Lower lobe of right lung (tissue), 2 donors: Measurements from ENCODE around the gene FAM181A. TPM values are rescaled to one million over a fixed set of nuclear protein-coding genes. Genes with fewer than 3 reads are reported as not detected.
A peak's percentile ranks its signal among the peaks of the same experiment; 100 is the strongest.

Source experiments
- ATAC-seq, 2 donors: fragments of 200-7000 bp; cut with Tn5 transposase; one replicate each; pipeline ENCODE4 v1.9.1; 2020 to 2022; ENCODE audit warnings: mild to moderate bottlenecking in 2 of 2, moderate library complexity in 2 of 2
- DNase-seq: peaks from one replicate; pipeline ENCODE4 v3.0.0-alpha.2; 2020
- H3K27ac ChIP-seq: fragments of 200-600 bp; one replicate; pipeline ENCODE4 v1.8.0; 2022
- H3K27me3 ChIP-seq: fragments of 200-600 bp; one replicate; pipeline ENCODE4 v1.8.0; 2022; ENCODE audit warnings: low read depth
- H3K36me3 ChIP-seq: fragments of 200-600 bp; one replicate; pipeline ENCODE4 v1.8.0; 2022; ENCODE audit warnings: mild to moderate bottlenecking
- H3K4me1 ChIP-seq: fragments of 200-600 bp; one replicate; pipeline ENCODE4 v1.8.0; 2022
- H3K4me3 ChIP-seq: fragments of 200-600 bp; one replicate; pipeline ENCODE4 v1.8.0; 2022; ENCODE audit warnings: mild to moderate bottlenecking
- H3K9me3 ChIP-seq: fragments of 200-600 bp; one replicate; pipeline ENCODE4 v1.8.0; 2022
- CTCF ChIP-seq: fragments of 200-600 bp; IDR thresholded peaks from one replicate; pipeline ENCODE4 v1.8.0; 2022; ENCODE audit warnings: antibody characterized with exemption, mild to moderate bottlenecking
- intact Hi-C: fragments of 100-400 bp; cut with DNase I; formaldehyde crosslinking; loops from one replicate; pipeline ENCODE4 v1.11.0; 2022
- total RNA-seq: library from RNA; stranded (reverse); fragmentation: NEBNext Ultra II Directional; extraction: Animal tissue kit (Norgen Biotek cat#: 25700); gene quantifications from one replicate; pipeline ENCODE4 v1.2.1, GENCODE V29; 2021
- donor health status: DM: no; HTN: yes; CAD: no; lungs with severe emphysema.

The FAM181A gene
- total RNA-seq, 1 donor from 2014 or later, result 6.4 TPM

GRCh38 chr14:93884950-93885349 is 42.2 kb upstream of the FAM181A start:
- intact Hi-C loops, result no loop called here
- ATAC-seq (no peak), DNase-seq (no peak)
- no peak overlapping the region for H3K27ac ChIP-seq
- no peaks in the 10 kb centered on the region for H3K36me3 ChIP-seq
- peaks cover 4% of the 10 kb centered on the region for H3K4me1 ChIP-seq
- TF ChIP-seq CTCF, result no peak
- H3K9me3 ChIP-seq, result no peaks in the 10 kb centered on the region
- peaks cover 8% of the 10 kb centered on the region for H3K27me3 ChIP-seq
- H3K4me3 ChIP-seq, result no peak overlapping the region

DNA sequence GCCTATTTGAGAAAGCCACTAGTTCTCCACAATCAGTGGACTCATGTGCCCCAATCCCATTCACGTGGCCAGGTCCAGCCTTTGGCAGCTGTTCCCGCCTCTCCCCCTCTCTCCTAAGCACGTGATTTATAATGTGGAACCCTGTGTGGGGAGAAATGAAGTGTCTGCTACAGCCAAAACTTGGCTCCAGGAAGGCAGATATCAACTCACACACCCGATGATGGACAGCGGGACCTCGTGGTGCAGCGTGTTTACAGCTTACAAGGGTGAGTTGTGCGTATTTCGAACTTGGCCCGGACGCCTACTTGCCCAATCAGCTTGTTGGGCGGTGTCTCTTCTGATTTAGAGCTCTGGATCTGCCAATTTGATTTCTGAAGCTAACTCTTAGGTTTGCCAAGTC is 38.1 kb upstream of the FAM181A start:
- Histone ChIP-seq H3K36me3 (no peaks in the 10 kb centered on the region), H3K27ac (no peak overlapping the region), H3K9me3 (no peaks in the 10 kb centered on the region), H3K4me1 (no peaks in the 10 kb centered on the region), H3K4me3 (no peak overlapping the region), H3K27me3 (peaks cover 15% of the 10 kb centered on the region)
- TF ChIP-seq CTCF, result no peak
- intact Hi-C loops, result no loop called here
- peak; percentile 41 to 42 for ATAC-seq
- DNase-seq, result no peak

DNA sequence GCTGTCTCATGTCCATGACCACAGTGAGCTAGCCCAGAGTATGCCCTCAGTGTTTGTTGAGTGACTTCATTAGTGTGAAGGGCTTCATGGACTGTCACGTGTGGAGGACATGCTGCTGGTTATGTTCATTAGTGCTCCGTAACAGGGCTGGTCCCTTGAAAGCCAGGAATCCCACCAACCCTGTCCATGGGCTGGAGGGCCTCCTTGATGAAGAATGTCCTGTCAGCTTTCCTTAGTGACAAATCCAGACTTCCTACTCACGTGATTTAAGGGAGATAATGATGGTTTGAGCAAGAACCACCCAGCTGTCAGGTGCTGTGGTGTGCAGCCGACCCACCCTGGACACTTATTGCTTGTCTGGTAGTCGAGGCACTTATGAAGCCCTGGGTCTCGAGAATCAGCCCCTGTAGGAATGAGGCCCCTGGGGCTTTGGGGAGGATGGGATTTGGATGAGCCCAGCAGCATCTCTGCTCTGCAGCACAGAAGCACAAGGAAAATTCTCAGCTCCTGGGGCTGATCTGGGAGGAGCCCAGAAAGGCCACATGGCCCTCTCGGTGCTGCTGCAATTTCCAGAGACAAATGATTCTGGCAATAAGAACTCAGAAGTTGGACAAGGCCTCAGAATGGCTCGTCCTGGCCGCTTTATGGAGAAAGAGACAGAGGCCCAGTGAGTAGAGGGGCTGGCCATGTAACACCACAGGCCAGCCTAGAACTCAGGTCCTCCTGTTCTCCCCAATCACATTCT is 37.2 kb upstream of the FAM181A start:
- no peak overlapping the region for H3K27ac ChIP-seq
- no peaks in the 10 kb centered on the region for H3K4me1 ChIP-seq
- no peak for DNase-seq
- H3K4me3 ChIP-seq, result no peak overlapping the region
- H3K9me3 ChIP-seq, result no peaks in the 10 kb centered on the region
- TF ChIP-seq CTCF, result no peak
- no peaks in the 10 kb centered on the region for H3K36me3 ChIP-seq
- no peak for ATAC-seq
- intact Hi-C loops, result no loop called here
- H3K27me3 ChIP-seq, result peaks cover 15% of the 10 kb centered on the region

DNA sequence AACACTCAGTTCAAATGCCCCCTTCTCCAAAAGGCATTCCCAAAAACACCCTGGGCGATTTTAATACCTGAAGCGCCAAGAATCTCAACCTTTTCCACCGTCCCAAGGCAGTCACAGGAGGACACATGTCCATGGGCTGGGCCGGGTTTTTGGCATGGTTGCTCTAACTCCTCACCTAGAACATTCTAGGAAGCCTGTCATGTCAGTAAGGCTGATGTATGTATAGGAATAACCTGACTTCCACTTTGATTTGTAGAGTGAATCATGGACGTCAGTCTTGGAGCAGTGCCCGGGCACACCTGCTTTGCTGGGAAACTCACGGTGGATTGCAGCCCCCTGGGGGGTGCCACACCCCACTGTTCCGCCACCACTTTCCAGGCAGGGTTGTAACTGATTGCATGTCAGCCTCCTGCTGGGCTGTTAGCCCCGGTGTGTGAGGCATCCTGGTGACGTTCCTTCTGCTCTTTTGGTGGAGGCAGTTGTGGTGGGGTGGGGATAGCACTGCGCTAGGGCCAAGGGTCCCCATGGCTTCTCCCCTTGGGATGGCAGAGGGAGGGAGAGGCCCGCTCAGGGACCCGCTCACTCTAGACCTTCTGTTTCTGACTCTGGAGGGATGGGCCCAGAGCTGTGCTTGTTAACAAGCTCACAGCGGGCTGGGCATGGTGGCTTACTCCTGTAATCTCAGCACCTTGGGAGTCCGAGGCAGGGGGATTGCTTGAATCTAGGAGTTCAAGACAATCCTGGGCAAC is 35.2 kb upstream of the FAM181A start:
- no peak for DNase-seq
- intact Hi-C loops, result no loop called here
- Histone ChIP-seq H3K4me3 (no peak overlapping the region), H3K36me3 (no peaks in the 10 kb centered on the region), H3K4me1 (no peaks in the 10 kb centered on the region), H3K27me3 (peaks cover 15% of the 10 kb centered on the region), H3K9me3 (no peaks in the 10 kb centered on the region), H3K27ac (no peak overlapping the region)
- no peak for ATAC-seq
- TF ChIP-seq CTCF, result no peak

- Histone ChIP-seq H3K4me3 (no peak overlapping the region), H3K36me3 (no peaks in the 10 kb centered on the region), H3K4me1 (no peaks in the 10 kb centered on the region), H3K9me3 (no peaks in the 10 kb centered on the region), H3K27me3 (peaks cover 15% of the 10 kb centered on the region), H3K27ac (no peak overlapping the region)
- TF ChIP-seq CTCF, result no peak
- intact Hi-C loops, result no loop called here
- DNase-seq (no peak), ATAC-seq (no peak)
These were observed 34.7 kb upstream of the FAM181A start for GRCh38 chr14:93892505-93892839.
